Ishikawa (cell line): ENCODE measurements around the gene TNIK.

Experiments
- CEBPB ChIP-seq: IDR thresholded peaks from 2 replicates; pipeline ENCODE4 v1.6.1; 2012
- CREB1 ChIP-seq: IDR thresholded peaks from 2 replicates; pipeline ENCODE4 v1.6.1; 2012; ENCODE audit warnings: low read depth
- EGR1 ChIP-seq: IDR thresholded peaks from 2 replicates; pipeline ENCODE4 v1.6.1; 2012
- EP300 ChIP-seq: IDR thresholded peaks from 2 replicates; pipeline ENCODE4 v1.6.1; 2012; ENCODE audit warnings: borderline replicate concordance
- FOXM1 ChIP-seq: IDR thresholded peaks from 2 replicates; pipeline ENCODE4 v1.6.1; 2012; ENCODE audit warnings: low read depth, borderline replicate concordance
- NFIC ChIP-seq: IDR thresholded peaks from 2 replicates; pipeline ENCODE4 v1.6.1; 2012
- RAD21 ChIP-seq: IDR thresholded peaks from 2 replicates; pipeline ENCODE4 v1.6.1; 2012; ENCODE audit warnings: low read depth
- REST ChIP-seq: IDR thresholded peaks from 2 replicates; pipeline ENCODE4 v1.6.1; 2012; ENCODE audit warnings: low read depth, mild to moderate bottlenecking
- TAF1 ChIP-seq: IDR thresholded peaks from 2 replicates; pipeline ENCODE4 v1.6.1; 2012; ENCODE audit warnings: low read depth, mild to moderate bottlenecking
- TCF12 ChIP-seq: IDR thresholded peaks from 2 replicates; pipeline ENCODE4 v1.6.1; 2012; ENCODE audit warnings: low read depth
- TEAD4 ChIP-seq: IDR thresholded peaks from 2 replicates; pipeline ENCODE4 v1.6.1; 2012
- USF1 ChIP-seq: IDR thresholded peaks from 2 replicates; pipeline ENCODE4 v1.6.1; 2012
- YY1 ChIP-seq: IDR thresholded peaks from 2 replicates; pipeline ENCODE4 v1.6.1; 2012; ENCODE audit warnings: low read depth
- ZBTB7A ChIP-seq: IDR thresholded peaks from 2 replicates; pipeline ENCODE4 v1.6.1; 2012; ENCODE audit warnings: low read depth
- TF ChIP-seq, protein P1 (sequence below): IDR thresholded peaks from 2 replicates; pipeline ENCODE4 v1.6.1; 2012

The TNIK gene

GRCh38 chr3:171177553-171177952 lies 282.7 kb downstream of the TNIK start:
- TF ChIP-seq REST (no peak), USF1 (no peak), RAD21 (no peak), CEBPB (no peak), EGR1 (no peak), NFIC (no peak), ZBTB7A (no peak)
- TF ChIP-seq, protein P1, sequence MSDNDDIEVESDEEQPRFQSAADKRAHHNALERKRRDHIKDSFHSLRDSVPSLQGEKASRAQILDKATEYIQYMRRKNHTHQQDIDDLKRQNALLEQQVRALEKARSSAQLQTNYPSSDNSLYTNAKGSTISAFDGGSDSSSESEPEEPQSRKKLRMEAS = no peak

DNA sequence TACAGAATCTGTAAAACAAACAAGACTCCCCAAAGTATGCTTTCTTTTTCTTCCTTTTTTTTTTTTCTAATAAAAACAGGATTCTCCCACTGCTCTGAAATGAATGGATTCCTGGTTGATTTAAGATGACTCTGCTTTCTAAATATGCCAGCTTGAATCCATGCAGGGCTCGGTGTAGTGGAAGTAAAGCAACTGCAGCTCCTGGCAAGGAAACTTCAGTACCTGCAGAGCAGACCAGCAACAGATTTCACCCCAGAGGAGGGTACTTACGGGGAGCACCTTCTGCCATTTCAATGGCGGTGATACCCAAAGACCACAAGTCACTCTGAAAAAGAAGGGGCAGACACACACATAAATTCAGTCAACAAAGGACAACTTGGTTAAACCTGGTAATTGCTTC lies 283.1 kb downstream of the TNIK start:
- TF ChIP-seq ZBTB7A (no peak), TAF1 (no peak), CEBPB (no peak), USF1 (no peak), TEAD4 (no peak), NFIC (no peak), CREB1 (no peak), EP300 (no peak), REST (no peak), RAD21 (no peak)
- TF ChIP-seq, protein P1 = no peak

DNA sequence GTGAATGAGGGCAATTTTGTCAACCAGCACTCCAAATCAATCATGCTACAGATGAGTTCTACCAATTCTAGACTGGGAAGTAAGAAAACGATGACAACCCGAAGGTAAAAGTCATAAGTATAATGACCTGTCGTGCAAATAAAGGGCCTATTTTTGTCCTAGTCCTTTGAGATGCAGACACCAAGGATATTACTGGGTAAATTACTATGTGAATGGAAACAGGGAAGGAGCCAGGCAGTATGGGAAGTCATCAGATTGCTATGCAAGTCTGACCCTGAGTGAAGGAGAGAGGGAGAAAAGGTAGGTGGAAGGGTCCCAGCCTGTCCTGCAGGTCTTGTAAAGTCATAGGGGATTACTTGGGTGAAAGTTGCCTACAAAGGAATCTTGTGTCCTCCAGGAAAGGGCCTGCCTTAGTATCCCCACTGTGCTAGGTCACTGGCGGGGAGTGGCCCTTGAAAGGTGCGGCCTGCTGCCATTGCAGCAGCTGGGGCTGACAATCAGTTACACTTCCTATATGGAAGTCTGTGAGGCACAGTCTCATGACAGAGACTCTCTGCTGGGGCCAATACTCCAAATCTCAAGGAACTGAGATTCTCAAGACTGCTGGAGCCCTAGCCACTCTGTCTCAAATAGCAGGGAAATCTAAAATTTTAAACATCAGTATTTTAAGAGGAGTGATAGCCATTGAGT lies 283.8 kb downstream of the TNIK start:
- TF ChIP-seq USF1 (no peak), CEBPB (no peak), TCF12 (no peak), FOXM1 (no peak), YY1 (no peak), ZBTB7A (no peak), EGR1 (no peak), NFIC (no peak)

DNA sequence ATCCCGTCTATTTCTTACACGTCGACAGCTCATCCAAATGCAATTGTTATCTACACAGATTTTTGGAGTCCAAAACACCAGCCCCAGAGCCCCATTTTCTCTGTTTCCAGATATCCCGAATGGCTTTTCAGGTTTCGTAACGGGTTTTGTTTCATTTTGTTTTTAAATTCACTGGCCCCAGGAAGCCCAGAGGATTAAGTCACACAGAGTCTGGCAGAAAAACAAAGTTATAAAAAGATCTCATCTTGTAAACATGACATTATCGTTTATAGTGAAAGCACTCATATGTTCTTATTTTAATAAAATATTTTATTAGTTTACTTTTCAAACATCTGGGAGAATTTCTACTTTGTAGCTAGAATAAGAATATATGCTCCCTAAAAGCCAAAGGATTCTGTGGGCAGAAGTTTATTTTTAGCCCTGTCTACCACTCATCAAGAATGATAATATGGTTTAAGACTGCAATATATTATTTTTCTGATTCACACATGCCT lies 284.4 kb downstream of the TNIK start:
- no peak for TF ChIP-seq EGR1
- TF ChIP-seq TCF12 = no peak
- TF ChIP-seq TAF1 = no peak
- no peak for TF ChIP-seq REST
- TF ChIP-seq CREB1 = no peak
- TF ChIP-seq EP300 = no peak
- TF ChIP-seq TEAD4 = no peak
- no peak for TF ChIP-seq NFIC
- TF ChIP-seq USF1 = no peak
- TF ChIP-seq, protein P1 = no peak
- TF ChIP-seq ZBTB7A = no peak
- no peak for TF ChIP-seq RAD21
- TF ChIP-seq FOXM1 = no peak
- no peak for TF ChIP-seq YY1
- no peak for TF ChIP-seq CEBPB
